NCI-H1048 (cell line): ENCODE measurements around the gene DNAJC10.
"Not testable (repeated sequence)": the region's sequence is repeated elsewhere in the genome, so short reads cannot be mapped to it uniquely, and the experiment has no call there.

ENCODE experiments used
- DNase-seq: peaks from one replicate; lab custom pipeline; 2025; lab: John Stamatoyannopoulos, UW

The DNAJC10 gene, protein sequence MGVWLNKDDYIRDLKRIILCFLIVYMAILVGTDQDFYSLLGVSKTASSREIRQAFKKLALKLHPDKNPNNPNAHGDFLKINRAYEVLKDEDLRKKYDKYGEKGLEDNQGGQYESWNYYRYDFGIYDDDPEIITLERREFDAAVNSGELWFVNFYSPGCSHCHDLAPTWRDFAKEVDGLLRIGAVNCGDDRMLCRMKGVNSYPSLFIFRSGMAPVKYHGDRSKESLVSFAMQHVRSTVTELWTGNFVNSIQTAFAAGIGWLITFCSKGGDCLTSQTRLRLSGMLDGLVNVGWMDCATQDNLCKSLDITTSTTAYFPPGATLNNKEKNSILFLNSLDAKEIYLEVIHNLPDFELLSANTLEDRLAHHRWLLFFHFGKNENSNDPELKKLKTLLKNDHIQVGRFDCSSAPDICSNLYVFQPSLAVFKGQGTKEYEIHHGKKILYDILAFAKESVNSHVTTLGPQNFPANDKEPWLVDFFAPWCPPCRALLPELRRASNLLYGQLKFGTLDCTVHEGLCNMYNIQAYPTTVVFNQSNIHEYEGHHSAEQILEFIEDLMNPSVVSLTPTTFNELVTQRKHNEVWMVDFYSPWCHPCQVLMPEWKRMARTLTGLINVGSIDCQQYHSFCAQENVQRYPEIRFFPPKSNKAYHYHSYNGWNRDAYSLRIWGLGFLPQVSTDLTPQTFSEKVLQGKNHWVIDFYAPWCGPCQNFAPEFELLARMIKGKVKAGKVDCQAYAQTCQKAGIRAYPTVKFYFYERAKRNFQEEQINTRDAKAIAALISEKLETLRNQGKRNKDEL

DNA sequence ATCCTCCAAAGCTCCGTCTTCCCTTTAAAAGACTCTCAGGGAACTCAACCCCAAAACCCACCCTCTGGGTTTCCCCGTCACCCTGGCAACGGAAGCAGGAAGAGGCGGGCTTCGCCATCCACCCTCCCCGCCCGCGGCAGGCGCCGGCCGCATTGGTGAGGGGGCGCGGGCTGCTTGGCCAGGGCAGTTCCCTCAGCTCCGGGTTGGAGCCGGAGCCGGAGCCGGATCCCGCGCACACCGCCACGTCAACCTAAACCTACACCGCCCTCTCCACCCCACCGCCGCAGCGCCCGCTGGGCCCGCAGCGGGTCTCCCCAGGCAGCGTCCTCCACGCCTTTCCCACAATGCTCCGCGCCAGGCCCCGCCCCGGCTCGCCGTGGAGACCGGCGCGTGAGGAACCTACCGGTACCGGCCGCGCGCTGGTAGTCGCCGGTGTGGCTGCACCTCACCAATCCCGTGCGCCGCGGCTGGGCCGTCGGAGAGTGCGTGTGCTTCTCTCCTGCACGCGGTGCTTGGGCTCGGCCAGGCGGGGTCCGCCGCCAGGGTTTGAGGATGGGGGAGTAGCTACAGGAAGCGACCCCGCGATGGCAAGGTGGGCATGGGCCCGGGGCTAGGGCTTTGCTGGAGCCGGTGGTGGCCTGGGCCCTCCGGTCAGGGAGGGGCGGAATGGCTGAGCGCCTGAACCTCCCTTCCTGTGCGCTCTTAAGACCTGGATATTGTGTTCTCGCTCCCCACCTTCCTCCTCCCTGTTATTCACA, at the start of gene DNAJC10:
TSS of gene DNAJC10 (plus strand) at position 366 of the 758 bp plus-strand sequence. CDS start 1,830 bp downstream, outside the sequence.
- DNase-seq, result peak; percentile 65

- DNase-seq, result no peak
Measured at GRCh38 chr2:182666674-182667314, 49.3 kb upstream of the DNAJC10 start.

DNA sequence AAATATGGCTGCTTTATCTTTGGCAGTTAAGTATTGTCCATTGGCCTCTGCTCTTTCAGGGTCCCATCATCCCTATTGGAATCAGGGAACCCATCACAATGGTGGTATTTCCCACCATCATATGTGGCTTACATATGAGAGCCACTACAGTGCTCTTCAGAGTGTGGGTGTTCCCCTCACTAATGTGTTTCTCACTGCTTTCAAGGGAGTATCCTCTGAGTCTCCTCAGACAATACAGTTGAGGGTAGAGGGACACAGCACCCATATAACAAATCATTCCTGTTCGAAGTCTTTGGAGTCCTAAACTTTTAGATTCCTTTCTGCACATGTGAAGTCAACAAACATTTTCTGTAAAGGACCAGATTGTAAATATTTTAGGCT, 48.8 kb upstream of the DNAJC10 start:
- DNase-seq, result no peak

- no peak for DNase-seq
Measured at GRCh38 chr2:182668671-182669070, 47.4 kb upstream of the DNAJC10 start.

- DNase-seq, result no peak
Measured at GRCh38 chr2:182672466-182673165, 43.4 kb upstream of the DNAJC10 start.

DNA sequence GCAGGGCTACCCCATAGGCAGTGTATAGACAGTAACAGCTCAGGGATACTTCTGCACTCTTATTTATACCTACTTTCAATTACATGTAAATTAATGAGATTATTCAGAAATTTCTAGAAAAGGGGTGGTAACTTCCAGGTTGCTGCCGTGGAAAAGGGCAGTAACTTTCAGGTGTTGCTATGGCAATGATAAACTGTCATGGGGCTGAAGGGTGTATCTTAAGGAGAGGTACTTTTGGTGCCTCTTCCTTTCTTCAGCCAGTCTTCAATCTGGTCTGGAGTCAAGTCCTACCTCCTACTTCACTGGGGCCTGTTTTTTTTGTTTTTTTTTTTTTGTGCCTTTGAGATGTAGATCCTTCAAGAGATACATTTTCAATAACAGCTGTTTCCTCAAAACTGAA, 35.2 kb upstream of the DNAJC10 start:
- no peak for DNase-seq

DNA sequence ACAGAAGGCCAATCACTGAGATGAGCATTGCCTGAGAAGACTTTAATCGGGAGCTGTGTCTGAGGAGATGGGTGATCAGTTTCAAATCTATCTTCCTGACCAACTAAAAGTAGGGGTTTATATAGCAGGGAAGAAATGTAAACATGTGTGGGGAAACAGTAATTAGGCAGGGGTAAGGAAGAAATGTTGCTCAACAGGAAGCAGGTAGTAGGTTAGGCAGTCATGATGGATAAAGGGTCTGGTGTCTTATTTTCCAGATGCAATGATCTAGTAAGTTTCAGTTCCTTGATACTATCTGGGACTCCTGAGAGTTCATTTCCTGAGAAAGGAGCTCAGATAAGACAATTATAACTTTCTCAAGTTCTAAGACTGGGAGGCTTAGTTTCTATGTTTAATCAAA, 33.8 kb upstream of the DNAJC10 start:
- no peak for DNase-seq

- DNase-seq, result no peak
Measured at GRCh38 chr2:182685559-182685958, 30.5 kb upstream of the DNAJC10 start.

DNA sequence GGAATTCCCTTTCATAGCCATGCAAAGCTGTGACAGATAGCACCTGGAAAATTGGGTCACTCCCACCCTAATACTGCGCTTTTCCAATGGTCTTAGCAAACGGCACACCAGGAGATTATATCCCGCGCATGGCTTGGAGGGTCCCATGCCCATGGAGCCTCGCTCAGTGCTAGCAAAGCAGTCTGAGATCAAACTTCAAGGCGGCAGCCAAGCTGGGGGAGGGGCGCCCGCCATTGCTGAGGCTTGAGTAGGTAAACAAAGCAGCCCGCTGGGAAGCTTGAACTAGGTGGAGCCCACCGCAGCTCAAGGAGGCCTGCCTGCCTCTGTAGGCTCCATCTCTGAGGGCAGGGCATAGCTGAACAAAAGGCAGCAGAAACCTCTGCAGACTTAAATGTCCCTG, 29.3 kb upstream of the DNAJC10 start:
- not testable (repeated sequence) for DNase-seq

DNA sequence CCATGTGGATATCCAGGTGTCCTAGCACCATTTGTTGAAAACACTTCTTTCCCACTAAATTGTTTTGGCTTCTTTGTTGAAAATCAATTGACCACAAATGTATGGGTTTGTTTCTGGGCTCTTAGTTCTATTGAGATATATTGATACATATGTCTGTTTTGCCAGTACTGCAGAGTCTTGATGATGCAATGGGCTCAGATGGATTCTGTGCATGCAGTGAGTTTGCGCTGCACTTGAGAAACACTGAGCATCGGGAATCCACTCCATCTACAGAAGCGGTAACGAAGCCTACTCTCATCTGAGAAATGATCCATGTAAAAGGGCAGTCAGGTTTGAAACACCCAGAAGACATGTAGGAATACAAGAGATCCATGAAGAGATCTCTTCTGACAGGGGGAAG, 21.9 kb upstream of the DNAJC10 start:
- no peak for DNase-seq

GRCh38 chr2:182695776-182696175, 20.3 kb upstream of the DNAJC10 start:
- no peak for DNase-seq

DNA sequence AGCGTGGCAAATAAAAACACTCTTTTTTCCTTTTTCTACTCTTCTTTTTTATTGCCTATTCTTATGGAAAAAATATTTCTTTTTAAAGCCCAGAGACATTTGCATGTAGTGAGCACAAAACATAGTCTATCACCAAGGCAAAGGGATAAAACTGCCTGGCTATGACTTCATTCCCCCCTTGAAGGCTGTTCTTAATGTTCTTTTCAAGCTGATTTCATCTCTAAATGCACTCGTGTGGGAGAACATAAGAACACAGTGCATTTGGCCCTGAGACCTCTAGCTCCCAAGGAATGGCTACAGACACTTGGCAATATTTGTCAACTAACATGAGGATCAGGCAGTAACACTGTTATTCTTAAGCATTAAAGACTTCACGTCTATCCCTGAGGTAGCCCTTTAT, 17.4 kb upstream of the DNAJC10 start:
- no peak for DNase-seq

DNA sequence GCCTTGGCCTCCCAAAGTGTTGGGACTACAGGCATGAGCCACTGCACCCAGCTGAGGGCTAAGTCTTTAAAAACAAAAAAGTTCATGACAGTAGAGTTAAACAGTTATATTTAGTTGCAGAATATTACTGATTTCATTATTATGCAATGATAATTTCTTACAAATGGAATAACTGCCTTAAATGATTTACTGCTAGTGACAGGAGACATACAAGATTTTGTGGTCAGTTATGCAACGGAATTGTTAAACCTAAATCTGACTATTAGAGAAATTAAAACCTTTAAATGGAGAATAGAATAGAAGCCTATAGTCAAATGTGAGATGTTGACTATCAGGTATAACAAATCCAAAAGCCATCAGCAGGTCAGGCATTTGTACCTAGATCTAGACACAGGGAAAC, 10.3 kb upstream of the DNAJC10 start:
- DNase-seq, result no peak

DNA sequence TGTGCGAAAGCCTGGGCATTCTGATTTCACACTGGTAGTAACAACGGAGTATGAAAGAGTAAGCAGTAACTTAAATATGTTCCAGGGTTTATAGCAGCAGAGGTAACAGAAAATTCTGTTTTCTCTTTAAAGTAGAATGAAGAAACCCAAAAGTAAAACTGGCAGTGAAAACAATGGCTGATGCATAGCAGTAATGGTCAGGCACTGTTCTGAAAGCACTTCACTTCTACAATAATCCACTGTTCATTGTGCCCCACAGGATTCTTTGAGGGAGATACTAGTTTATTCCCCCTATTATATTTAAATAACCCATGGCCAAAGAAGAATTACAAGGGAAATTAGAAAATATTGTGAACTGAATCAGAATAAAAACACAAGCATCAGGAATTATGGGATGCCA, 9.3 kb upstream of the DNAJC10 start:
- no peak for DNase-seq

DNA sequence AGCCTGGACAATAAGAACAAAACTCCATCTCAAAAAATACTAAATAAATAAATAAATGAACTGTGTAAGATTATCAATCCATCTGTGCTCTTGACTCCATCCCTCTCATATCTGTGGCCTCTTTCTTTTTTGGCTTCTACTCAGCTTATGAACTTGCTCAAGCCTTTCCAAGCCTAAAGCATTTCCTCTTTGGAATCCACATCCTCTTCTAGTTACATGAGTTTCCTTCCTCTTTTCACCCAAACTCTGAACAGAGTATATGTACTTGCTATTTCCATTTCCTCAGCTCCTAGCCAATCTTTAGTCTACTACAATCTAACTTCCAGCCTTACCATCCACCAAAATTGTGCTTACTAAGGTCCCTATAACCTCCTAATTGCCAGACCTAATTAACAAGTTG, 2.5 kb upstream of the DNAJC10 start:
- no peak for DNase-seq

DNA sequence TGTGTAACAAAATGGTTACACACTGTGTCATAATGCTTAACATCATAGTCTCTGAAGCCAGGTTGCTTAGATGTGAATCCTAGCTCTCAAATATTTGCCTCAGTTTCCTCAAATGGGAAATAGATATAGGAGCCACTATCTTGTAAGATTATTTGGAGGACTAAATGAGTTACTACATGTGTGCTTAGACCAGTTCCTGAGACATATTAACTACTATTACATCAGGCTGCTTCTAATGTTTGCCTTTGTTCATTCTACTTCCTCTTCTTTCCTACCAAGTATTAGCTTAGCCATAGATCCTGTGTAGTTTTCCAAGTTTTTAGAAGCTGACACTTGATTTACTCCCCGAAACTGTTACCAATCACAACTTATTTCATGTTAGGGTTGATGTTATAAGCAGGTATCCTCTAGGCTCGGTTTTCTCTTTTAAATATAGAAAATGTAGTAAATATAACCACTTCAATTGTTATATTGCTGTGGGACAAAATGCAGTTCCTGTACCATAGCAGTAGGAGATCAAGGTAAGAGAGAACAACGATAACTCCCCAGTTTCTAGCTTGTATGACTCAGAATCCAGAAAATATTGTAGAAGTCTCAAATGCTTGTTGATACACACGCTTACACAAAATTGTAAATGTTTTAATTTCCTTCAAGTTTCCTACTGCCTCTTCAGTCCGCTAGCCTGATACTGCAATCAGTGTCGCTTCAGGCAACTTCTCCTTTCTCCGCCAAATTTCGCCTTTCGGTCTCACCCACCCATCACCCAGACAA, 751 bp upstream of the DNAJC10 start:
- no peak for DNase-seq

- no peak for DNase-seq
Measured at GRCh38 chr2:182716650-182716979, 558 bp downstream of the DNAJC10 start.

DNA sequence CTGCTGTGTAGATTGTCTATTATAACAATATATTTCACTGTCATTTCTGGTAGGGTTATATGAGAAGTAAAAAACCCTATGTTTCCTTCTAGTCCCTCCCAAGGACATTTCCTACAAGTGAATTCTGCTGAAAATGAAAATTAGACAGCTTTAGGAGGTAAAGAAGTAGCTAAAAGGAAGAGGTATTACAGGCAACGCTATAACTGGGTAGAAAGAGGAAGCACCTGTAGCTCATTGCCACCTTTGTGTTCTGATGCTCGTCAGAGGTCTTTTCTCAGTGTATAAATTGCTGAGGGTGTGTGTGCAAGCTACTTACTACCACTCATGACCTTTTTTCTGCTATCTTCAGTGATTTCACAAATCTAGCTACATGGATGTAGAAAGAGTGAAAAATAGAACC, 1.4 kb downstream of the DNAJC10 start:
- no peak for DNase-seq

DNA sequence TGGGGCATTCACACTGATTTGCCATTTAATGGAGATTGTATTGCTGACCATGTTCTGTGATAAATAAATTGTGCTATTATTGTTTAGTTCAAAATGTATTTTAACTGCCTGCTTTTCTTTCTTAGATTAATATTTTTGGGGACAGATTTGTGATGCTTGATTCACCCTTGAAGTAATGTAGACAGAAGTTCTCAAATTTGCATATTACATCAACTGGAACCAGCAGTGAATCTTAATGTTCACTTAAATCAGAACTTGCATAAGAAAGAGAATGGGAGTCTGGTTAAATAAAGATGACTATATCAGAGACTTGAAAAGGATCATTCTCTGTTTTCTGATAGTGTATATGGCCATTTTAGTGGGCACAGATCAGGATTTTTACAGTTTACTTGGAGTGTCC, 1.8 kb downstream of the DNAJC10 start:
- DNase-seq, result no peak

DNA sequence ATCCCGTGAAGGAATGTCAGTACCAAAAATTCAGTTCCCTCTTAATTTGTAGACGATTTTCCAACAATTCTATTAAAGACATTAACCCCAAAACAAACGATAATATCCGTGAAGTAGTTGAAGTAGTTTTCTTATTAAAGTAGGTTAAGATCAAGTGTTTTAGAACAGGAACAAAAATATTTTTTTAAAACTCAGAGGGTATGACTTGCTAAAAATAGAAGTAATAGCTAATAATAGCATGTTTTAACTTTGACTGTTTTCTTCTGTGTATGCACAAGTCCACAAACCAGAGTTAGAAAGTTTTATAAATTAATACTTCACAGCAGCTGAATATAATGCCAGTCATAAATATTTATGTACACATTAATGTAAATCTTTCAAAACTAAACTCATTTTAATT, 2.4 kb downstream of the DNAJC10 start:
- no peak for DNase-seq

GRCh38 chr2:182719116-182719515, 3.1 kb downstream of the DNAJC10 start:
- not testable (repeated sequence) for DNase-seq
